GM19239 (cell line): ENCODE data around the gene PTPRG.
A peak's percentile ranks its signal among the peaks of the same experiment; 100 is the strongest.
"Not testable (repeated sequence)": the region's sequence is repeated elsewhere in the genome, so short reads cannot be mapped to it uniquely, and the experiment has no call there.

ENCODE experiments used
- DNase-seq: peaks from one replicate; pipeline ENCODE4 v3.0.0; 2011; ENCODE audit warnings: low spot score; ENCODE audit not compliant: insufficient read length
- FAIRE-seq: peaks from 2 replicates; lab custom pipeline; 2011; peaks lifted over from hg19 to GRCh38; lab: Jason Lieb, UNC

Gene PTPRG

DNA sequence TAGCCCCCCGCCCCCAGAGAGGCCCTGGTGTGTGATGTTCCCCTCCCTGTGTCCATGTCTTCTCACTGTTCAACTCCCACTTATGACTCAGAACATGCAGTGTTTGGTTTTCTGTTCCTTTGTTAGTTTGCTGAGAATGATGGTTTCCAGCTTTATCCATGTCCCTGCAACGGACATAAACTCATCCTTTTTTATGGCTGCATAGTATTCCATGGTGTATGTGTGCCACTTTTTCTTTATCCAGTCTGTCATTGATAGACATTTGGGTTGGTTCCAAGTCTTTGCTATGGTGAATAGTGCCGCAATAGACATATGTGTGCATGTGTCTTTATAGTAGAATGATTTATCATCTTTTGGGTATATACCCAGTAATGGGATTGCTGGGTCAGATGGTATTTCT is 149.5 kb downstream of the PTPRG start:
- DNase-seq, FAIRE-seq: not testable (repeated sequence)

DNA sequence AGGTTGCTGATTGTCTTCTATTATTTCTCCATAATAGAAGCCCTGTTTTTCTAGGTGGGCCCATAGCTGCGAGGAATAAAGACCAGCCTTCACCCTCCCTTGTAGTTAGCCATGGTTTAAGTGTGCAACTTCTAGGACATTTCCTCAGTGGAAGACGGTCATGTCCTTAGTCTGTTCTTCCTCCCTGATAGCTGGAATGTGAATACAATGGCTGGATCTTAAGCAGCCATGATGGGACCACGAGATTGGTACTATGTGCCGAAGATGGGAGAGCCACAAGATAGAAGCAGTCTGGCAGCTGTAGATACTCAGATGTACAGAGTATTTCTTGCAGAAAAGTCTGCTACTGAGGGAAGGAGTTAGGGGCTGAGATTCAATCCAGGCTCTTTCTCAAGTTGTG is 152.9 kb downstream of the PTPRG start:
- FAIRE-seq (no peak), DNase-seq (no peak)

DNA sequence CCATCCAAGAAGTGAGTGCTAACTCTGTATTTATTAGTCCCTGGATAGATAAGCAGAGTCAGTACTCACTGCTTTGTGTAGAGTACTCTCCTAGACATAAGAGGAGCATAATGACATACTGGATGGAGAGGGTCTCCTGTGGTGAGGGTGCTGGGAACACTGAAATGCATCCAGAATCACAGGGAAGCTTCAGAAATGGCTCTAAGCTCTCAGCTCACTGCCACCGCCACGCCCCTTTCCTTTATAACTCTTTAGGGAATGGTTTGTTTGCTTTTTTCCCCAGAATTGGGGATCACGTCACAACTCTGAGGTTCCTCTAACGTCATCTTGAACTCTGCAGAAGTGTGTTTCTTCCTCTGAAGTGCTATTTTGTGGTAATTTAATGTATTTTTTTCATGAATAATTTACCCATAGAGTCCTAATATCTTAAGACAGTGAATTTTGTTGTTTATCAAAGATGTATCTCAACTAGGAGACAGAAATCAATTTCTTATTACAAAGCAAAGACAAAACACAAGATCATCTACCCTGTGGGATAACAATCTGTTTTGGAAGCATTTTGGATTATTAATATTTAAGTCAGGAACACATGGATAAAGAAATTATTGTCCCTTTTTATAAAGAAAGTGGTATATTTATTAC is 154.6 kb downstream of the PTPRG start:
- FAIRE-seq (no peak), DNase-seq (no peak)

DNA sequence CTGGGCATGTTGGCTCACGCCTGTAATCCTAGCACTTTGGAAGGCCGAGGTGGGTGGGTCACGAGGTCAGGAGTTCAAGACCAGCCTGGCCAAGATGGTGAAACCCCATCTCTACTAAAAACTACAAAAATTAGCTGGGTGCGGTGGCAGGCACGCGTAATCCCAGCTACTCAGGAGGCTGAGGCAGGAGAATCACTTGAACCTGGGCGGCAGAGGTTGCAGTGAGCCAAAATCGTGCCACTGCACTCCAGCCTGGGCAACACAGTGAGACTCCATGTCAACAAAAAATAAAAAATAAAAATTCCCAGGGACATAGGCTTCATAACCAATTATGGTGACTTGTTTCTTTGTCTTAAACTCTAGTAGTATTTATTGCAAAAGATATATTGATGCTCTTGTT is 155.3 kb downstream of the PTPRG start:
- not testable (repeated sequence) for FAIRE-seq, DNase-seq

DNA sequence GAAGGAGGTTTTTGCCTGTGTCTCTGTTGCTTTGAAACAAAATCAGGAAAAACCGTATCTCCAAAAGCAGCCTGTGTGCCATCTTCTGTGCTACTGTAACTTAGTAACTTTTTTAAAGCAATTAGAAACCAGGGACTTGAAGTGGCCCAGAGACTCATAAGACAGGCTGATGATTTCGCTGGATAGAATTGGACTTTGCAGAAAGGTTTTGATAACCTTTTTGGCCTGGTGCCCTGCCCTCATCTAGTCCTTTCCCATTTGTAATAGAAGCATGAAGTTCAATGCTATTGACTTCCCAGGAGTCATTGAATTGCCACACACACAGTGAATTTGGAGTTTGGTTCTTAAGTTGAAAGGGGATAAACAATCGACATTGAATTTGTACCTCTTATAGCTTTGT is 157.2 kb downstream of the PTPRG start:
- DNase-seq, result no peak

DNA sequence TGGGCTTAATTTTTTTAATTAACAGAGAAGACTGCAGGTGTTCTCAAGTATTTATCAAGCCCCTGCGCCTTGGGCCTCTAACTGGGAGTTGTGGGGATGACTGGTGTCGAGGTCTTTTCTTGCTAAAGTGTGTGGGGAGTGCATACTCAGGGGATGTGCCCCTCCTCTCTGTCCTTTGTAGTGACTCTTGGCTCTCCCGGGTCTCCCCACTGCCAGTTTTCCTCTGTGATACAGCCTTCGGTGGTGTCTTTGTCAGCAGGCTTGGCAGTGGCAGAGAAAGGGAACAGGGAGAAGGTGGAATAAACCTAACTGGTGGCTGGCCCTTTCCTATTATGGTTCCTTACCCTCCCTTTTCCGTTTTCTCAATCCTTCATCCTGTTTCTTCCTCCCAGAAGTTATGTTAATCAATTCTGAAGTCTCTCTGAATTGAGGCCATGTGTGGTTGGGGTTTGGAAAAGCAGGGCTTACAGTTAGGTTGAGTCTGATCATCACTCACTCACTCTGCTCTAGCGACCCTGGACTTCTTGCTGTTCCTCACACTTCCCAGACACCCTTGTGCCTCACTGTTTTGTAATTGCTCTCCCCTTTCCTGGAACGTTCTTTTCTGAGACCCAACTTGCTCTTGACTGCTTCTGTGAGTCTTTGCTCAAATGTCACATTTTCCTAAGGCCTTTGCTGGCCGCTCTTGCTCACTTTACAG is 158.1 kb downstream of the PTPRG start:
- DNase-seq (no peak), FAIRE-seq (no peak)

More for the DNA sequence above, 157.2 kb downstream of the PTPRG start:
- FAIRE-seq, result no peak

GRCh38 chr3:61723038-61723437 is 161.7 kb downstream of the PTPRG start:
- no peak for DNase-seq
- FAIRE-seq, result no peak

DNA sequence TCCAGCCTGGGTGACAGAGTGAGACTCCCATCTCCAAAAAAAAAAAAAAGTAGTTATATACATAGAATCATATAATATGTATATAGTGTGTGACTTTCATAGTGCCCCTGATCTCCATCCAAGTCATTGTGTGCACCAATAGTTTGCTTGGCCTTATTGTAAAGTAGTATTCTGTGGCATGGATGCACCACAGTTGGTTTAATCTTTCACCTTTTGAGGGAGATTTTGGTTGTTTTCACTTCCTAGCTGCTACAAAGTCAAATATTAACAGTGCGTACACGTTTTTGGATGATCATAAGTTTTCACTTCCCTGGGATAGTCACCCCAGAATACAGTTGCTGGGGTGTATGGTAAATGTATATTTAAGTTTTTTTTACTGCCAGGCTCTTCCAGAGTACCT is 162.8 kb downstream of the PTPRG start:
- FAIRE-seq (peak; percentile 65), DNase-seq (peak; percentile 14)

DNA sequence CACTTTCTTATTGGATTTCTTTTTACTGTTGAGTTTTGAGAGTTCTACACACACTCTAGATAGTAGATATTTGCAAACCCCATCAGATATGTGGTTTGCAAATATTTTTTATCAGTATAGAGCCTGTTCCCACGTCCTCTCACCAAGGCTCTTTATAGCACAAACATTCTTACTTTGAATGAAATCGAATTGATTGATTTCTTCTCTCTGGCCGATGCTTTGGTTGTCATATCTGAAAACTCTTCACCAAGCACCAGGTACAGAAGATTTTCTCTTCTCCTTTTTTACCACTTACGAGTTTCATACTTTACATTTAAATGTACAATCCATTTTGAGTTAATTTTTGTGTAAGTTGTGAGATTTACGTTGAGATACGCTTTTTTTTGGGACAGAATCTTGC is 163.4 kb downstream of the PTPRG start:
- no peak for DNase-seq
- FAIRE-seq, result no peak

GRCh38 chr3:61725851-61726333 is 164.5 kb downstream of the PTPRG start:
- FAIRE-seq, result no peak
- no peak for DNase-seq

- DNase-seq (no peak), FAIRE-seq (no peak)
Observed at GRCh38 chr3:61727435-61727834, 166.1 kb downstream of the PTPRG start.

DNA sequence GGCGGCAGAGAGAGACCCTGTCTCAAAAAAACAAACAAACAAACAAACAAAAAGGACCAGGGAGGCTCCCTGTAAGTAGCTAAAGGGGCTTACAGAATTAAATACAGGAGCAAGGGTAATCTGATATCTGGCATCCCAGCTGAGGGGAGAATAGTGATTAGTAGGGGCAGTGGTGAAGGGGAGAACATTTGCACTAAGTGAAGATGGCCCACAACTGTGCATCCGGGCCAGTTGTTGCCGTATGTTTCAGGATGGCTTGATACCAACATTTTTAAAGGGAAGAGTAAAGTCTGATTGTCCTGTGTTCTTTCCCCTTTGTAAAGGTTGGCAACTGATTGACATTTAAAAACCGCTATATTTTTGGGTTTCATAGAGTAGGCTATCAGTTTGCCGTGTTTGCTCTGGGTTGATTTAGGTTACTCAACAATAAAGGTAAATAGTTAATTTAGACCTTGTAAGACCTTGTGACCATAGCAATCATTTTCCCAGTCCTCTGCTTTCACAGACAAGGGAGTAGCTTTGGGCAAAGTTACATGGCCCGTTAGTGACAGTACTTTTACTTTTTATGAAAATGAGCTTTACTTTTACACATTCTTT is 167.8 kb downstream of the PTPRG start:
- no peak for FAIRE-seq

GRCh38 chr3:61730056-61730455 is 168.7 kb downstream of the PTPRG start:
- no peak for DNase-seq
- FAIRE-seq, result no peak

More for the DNA sequence above, 167.8 kb downstream of the PTPRG start:
- DNase-seq, result no peak

DNA sequence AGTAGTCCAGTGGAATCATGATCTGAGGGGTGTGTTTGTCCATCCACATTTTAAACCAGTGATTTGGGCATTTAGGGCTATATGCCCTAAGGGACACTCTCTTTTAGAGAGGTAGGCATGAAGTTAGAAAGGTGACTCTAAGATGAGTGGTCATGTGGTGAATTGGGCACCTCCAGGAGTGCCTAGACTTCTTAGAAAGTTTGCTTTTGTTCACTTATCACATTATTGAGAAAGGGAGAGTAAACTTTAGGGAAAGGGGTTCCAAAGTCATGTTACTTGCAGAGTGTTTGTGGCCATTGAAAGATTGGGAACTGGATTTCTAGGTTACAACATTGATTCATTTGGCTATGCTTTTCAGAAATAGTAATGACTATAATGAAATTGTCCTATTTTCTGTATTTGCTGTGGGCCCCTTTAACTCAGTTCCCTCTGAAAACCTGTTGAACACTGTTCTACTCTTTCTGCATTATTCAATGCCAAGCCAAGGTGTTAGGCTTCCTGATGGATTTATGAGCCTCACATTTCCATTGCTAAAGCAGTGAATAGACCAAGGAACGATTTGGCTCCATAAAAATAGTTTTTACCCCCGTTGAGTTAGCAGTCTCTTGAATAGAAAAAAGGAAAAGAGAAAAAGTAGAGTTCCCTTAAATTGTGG is 169.3 kb downstream of the PTPRG start:
- FAIRE-seq (no peak), DNase-seq (no peak)

DNA sequence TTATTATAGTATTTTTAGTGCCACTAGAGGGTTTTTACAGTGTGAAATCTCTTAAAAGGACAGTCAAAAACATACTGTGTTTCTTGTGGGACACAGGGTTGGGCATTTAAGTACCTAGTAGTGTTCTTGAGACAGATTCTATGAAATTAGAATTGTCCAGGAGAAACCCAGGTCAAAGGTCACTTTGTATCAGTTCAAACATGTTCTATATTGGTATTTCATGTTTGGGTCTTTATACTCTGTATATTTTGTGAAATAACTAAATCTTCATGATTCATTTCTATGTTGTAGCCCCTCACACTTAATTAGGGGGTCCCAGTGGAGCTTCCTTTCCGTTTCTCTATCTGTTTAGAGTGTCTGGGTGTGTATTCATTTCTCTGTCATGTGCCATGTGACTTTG is 171.6 kb downstream of the PTPRG start:
- FAIRE-seq, result no peak
- DNase-seq, result no peak

DNA sequence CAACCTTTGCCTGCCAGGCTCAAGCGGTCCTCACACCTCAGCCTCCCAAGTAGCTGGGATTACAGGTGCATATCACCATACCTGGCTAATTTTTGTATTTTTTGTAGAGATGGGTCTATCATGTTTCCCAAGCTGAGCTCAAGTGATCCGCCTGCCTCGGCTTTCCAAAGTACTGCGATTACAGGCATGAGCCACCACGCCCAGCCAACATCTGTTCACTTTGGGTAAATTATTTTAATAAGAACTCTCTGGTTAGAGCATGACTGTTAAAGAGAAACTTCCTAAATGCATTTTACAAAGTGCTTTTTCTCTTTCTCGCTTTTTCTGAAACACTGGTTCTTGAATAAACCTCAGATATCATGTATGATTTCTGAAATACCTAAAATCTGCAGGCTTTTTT is 172.5 kb downstream of the PTPRG start:
- DNase-seq (no peak), FAIRE-seq (no peak)

GRCh38 chr3:61734749-61735686 is 173.6 kb downstream of the PTPRG start:
- DNase-seq, result no peak
- no peak for FAIRE-seq

DNA sequence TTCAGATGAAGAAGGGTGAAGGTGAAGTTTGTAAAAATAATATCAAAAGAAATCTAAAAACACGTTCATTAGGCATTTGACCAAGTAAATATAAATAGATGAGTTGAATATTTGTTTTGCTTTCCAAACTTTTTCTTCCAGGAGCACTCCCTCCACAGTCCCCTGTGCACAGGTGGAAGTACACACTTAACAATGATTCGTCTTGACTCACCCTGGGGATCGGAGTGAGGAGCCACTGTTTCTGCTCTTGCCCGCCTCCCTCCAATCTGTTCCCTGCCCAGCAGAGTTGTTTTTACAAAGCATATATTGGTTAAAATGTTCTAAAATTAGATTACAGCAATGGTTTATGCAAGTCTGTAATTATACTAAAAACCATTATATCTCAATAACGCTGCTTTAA is 175.1 kb downstream of the PTPRG start:
- DNase-seq, result no peak
- FAIRE-seq, result no peak

- FAIRE-seq, result no peak
- DNase-seq, result no peak
Observed at GRCh38 chr3:61739640-61740039, 178.3 kb downstream of the PTPRG start.

DNA sequence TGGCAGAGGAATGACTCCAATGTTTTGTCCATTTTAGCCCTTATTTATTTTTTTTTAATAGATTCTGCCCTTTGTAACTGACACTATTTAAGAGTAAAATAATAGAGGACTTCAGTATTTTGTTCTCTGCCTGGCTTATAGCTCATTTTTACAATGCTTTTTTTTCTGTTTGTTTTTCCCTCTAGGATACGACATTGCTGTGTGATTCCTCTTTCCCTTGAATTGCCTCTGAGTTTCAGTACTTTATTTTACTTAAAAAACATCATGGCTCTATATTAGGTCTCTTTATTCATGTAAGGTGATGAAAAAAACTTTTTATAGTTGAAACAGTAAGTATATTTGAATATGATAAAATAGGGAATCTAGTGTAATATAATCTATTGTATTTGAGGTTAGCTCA is 179.1 kb downstream of the PTPRG start:
- FAIRE-seq, result no peak
- DNase-seq, result no peak
